ENCODE measurements around the gene TNK2.

Gene TNK2

DNA sequence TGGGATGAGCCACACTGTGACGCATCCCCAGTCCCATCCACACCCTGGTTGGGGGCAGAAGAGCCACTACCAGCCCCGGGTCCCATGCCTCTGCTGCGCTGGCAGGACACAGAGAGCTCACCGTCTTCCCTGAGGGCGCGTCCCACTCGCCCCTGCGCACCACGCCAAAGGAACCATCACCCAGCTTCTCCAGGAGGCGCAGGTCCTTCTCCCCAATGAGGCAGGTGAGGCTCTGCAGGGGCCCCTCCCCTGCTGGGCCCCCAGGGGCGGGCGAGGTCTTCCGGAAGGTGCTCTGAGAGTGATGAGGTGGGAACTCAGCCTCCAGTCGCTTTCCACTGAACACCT lies 23.7 kb downstream of the TNK2 start:
- TF ChIP-seq, protein P1, sequence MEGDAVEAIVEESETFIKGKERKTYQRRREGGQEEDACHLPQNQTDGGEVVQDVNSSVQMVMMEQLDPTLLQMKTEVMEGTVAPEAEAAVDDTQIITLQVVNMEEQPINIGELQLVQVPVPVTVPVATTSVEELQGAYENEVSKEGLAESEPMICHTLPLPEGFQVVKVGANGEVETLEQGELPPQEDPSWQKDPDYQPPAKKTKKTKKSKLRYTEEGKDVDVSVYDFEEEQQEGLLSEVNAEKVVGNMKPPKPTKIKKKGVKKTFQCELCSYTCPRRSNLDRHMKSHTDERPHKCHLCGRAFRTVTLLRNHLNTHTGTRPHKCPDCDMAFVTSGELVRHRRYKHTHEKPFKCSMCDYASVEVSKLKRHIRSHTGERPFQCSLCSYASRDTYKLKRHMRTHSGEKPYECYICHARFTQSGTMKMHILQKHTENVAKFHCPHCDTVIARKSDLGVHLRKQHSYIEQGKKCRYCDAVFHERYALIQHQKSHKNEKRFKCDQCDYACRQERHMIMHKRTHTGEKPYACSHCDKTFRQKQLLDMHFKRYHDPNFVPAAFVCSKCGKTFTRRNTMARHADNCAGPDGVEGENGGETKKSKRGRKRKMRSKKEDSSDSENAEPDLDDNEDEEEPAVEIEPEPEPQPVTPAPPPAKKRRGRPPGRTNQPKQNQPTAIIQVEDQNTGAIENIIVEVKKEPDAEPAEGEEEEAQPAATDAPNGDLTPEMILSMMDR (IDR thresholded peaks at IDR 0.05; ENCODE audit: low read length) = no peak
- no peak for TF ChIP-seq EZH2 (IDR thresholded peaks at IDR 0.05; ENCODE audit: borderline replicate concordance, low read length)
- no peaks in the 10 kb centered on the region for H3K79me2 ChIP-seq (ENCODE audit: insufficient read depth, low read length)
- H2AFZ ChIP-seq (ENCODE audit: low read length) = no peak overlapping the region
- no peaks in the 10 kb centered on the region for H3K27me3 ChIP-seq (ENCODE audit: insufficient read depth, low read length)
- H3K9ac ChIP-seq (ENCODE audit: low read length) = no peak overlapping the region
- H3K9me3 ChIP-seq (ENCODE audit: low read length) = no peaks in the 10 kb centered on the region
- H3K4me2 ChIP-seq (ENCODE audit: low read length) = no peak overlapping the region
- H3F3A ChIP-seq (ENCODE audit: insufficient read depth, low read length) = no peaks in the 10 kb centered on the region
- H3K9me2 ChIP-seq (ENCODE audit: low read depth, low read length) = no peaks in the 10 kb centered on the region
- H3K36me3 ChIP-seq (ENCODE audit: insufficient read depth, low read length) = peaks cover 72% of the 10 kb centered on the region
- no peak overlapping the region for H3K4me3 ChIP-seq (ENCODE audit: low read depth, low read length, poor library complexity, severe bottlenecking)
- no peak overlapping the region for H3K27ac ChIP-seq (ENCODE audit: low read depth, low read length, poor library complexity, severe bottlenecking)
- no peaks in the 10 kb centered on the region for H4K20me1 ChIP-seq (ENCODE audit: insufficient read depth, low read length)
- no peaks in the 10 kb centered on the region for H3K4me1 ChIP-seq (ENCODE audit: insufficient read depth, low read length, severe bottlenecking)

DNA sequence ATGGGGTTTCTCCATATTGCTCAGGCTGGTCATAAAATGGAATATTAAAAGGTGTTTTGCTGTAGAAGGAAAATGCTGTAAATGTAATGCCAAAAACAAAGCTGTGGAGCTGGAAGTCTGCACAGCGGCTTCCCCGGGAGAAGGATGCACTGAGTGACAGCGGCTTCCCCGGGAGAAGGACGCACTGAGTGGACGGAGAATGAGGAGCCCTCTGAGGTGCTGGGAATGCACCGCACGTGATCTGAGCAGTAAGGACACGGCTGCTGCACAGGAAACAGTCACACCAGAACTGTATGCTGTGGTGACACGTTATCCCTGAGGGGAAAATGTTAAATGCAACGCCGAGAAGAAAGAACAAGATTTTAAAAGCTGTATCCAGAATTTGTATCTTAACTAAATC lies 24.6 kb downstream of the TNK2 start:
- Histone ChIP-seq H3K27me3 (ENCODE audit: insufficient read depth, low read length) (no peaks in the 10 kb centered on the region), H3K4me3 (ENCODE audit: low read depth, low read length, poor library complexity, severe bottlenecking) (no peak overlapping the region), H2AFZ (ENCODE audit: low read length) (no peak overlapping the region), H3K9me2 (ENCODE audit: low read depth, low read length) (no peaks in the 10 kb centered on the region), H3K36me3 (ENCODE audit: insufficient read depth, low read length) (peaks cover 80% of the 10 kb centered on the region), H3K4me1 (ENCODE audit: insufficient read depth, low read length, severe bottlenecking) (no peaks in the 10 kb centered on the region), H3F3A (ENCODE audit: insufficient read depth, low read length) (no peaks in the 10 kb centered on the region), H3K27ac (ENCODE audit: low read depth, low read length, poor library complexity, severe bottlenecking) (no peak overlapping the region), H3K9me3 (ENCODE audit: low read length) (no peaks in the 10 kb centered on the region), H4K20me1 (ENCODE audit: insufficient read depth, low read length) (no peaks in the 10 kb centered on the region), H3K4me2 (ENCODE audit: low read length) (no peak overlapping the region), H3K79me2 (ENCODE audit: insufficient read depth, low read length) (no peaks in the 10 kb centered on the region), H3K9ac (ENCODE audit: low read length) (no peak overlapping the region)
- no peak for TF ChIP-seq EZH2 (IDR thresholded peaks at IDR 0.05; ENCODE audit: borderline replicate concordance, low read length)
- TF ChIP-seq, protein P1 (IDR thresholded peaks at IDR 0.05; ENCODE audit: low read length) = no peak

DNA sequence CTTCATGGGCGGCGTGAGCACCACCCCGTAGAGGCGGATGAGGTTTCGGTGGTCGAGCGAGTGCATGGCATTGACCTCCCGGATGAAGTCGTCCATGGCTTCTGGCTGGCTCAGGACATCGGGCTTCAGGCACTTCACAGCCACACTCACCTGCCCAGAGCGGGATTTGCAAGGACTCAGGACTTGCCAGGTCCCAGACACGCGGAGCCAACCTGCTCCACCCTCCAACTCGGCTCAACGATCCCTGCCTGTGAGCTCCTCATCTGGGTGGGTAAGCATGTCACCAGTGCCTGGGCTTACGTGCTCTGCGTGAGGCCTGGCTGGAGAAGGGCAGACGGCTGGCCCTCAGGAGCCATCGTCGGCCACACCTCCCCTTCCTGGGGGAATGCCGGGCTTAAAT lies 25.2 kb downstream of the TNK2 start:
- Histone ChIP-seq H3K4me1 (ENCODE audit: insufficient read depth, low read length, severe bottlenecking) (no peaks in the 10 kb centered on the region), H3F3A (ENCODE audit: insufficient read depth, low read length) (no peaks in the 10 kb centered on the region), H3K27me3 (ENCODE audit: insufficient read depth, low read length) (no peaks in the 10 kb centered on the region), H4K20me1 (ENCODE audit: insufficient read depth, low read length) (no peaks in the 10 kb centered on the region), H3K4me2 (ENCODE audit: low read length) (no peak overlapping the region), H3K36me3 (ENCODE audit: insufficient read depth, low read length) (peaks cover 80% of the 10 kb centered on the region), H3K9me3 (ENCODE audit: low read length) (no peaks in the 10 kb centered on the region), H2AFZ (ENCODE audit: low read length) (no peak overlapping the region), H3K4me3 (ENCODE audit: low read depth, low read length, poor library complexity, severe bottlenecking) (no peak overlapping the region), H3K27ac (ENCODE audit: low read depth, low read length, poor library complexity, severe bottlenecking) (no peak overlapping the region), H3K79me2 (ENCODE audit: insufficient read depth, low read length) (no peaks in the 10 kb centered on the region), H3K9ac (ENCODE audit: low read length) (no peak overlapping the region), H3K9me2 (ENCODE audit: low read depth, low read length) (no peaks in the 10 kb centered on the region)
- TF ChIP-seq, protein P1 (IDR thresholded peaks at IDR 0.05; ENCODE audit: low read length) = no peak
- no peak for TF ChIP-seq EZH2 (IDR thresholded peaks at IDR 0.05; ENCODE audit: borderline replicate concordance, low read length)
